DND-41 (cell line): ENCODE data around the gene GPR107.

Experiments used
- ATAC-seq: fragments of 200-7000 bp; cut with Tn5 transposase; 3 replicates; pipeline ENCODE4 v1.9.1; 2021; ENCODE audit warnings: low read depth; ENCODE audit not compliant: insufficient read depth
- DNase-seq: peaks from one replicate; pipeline ENCODE4 v3.0.0-alpha.2; 2020
- H2AFZ ChIP-seq: 2 replicates; pipeline ENCODE4 v1.6.0; 2012; ENCODE audit warnings: low read depth, low read length
- H3K27ac ChIP-seq: 2 replicates; pipeline ENCODE4 v1.5.1; 2012; ENCODE audit warnings: low read length, inconsistent platforms
- H3K27me3 ChIP-seq: fragments of 200-600 bp; sonication (generic); 2 replicates; pipeline ENCODE4 v1.6.0; 2012; ENCODE audit warnings: low read length, mild to moderate bottlenecking, inconsistent platforms; ENCODE audit not compliant: insufficient read depth, poor library complexity
- H3K36me3 ChIP-seq: 2 replicates; pipeline ENCODE4 v1.5.1; 2012; ENCODE audit warnings: low read length, inconsistent platforms; ENCODE audit not compliant: insufficient read depth
- H3K4me1 ChIP-seq: 2 replicates; pipeline ENCODE4 v1.5.1; 2012; ENCODE audit warnings: mild to moderate bottlenecking, low read length; ENCODE audit not compliant: insufficient read depth
- H3K4me2 ChIP-seq: 2 replicates; pipeline ENCODE4 v1.6.0; 2012; ENCODE audit warnings: mild to moderate bottlenecking, moderate library complexity, low read length, inconsistent platforms; ENCODE audit not compliant: insufficient read depth
- H3K4me3 ChIP-seq, 2 experiments: fragments of 200-600 bp in 1 of 2; shearing (Covaris generic) in 1 of 2; 2 replicates each; pipeline ENCODE4 v1.5.1; 2012 to 2016; ENCODE audit warnings: inconsistent platforms in 2 of 2, low read length in 2 of 2, mild to moderate bottlenecking in 2 of 2, low read depth in 1 of 2, moderate library complexity in 1 of 2
- H3K79me2 ChIP-seq: 2 replicates; pipeline ENCODE4 v1.6.0; 2012; ENCODE audit warnings: low read length, inconsistent platforms; ENCODE audit not compliant: insufficient read depth
- H3K9ac ChIP-seq: 2 replicates; pipeline ENCODE4 v1.6.0; 2012; ENCODE audit warnings: low read depth, mild to moderate bottlenecking, inconsistent platforms, low read length, moderate library complexity
- H3K9me3 ChIP-seq: 2 replicates; pipeline ENCODE4 v1.5.1; 2012; ENCODE audit warnings: low read length, moderate library complexity, mild to moderate bottlenecking, inconsistent platforms; ENCODE audit not compliant: insufficient read depth, severe bottlenecking
- H4K20me1 ChIP-seq: 2 replicates; pipeline ENCODE4 v1.6.0; 2012; ENCODE audit warnings: low read length; ENCODE audit not compliant: insufficient read depth
- CTCF ChIP-seq: IDR thresholded peaks from 2 replicates; pipeline ENCODE4 v1.5.1; 2012; ENCODE audit warnings: borderline replicate concordance, low read length, moderate library complexity, mild to moderate bottlenecking; ENCODE audit not compliant: poor library complexity, severe bottlenecking; ENCODE audit errors: extremely low read depth
- EZH2 ChIP-seq: IDR thresholded peaks from 3 replicates; pipeline ENCODE4 v1.6.1; 2012; ENCODE audit warnings: borderline replicate concordance, low read depth, mild to moderate bottlenecking, moderate library complexity, low read length, inconsistent platforms; ENCODE audit not compliant: severe bottlenecking

The GPR107 gene

GRCh38 chr9:130129432-130130061, 75.8 kb downstream of the GPR107 start:
- Histone ChIP-seq H3K36me3 (peaks cover 39% of the 10 kb centered on the region), H3K4me1 (peaks cover 40% of the 10 kb centered on the region), H3K79me2 (no peaks in the 10 kb centered on the region), H3K9ac (peak overlapping the region; percentile 45), H4K20me1 (no peaks in the 10 kb centered on the region), H3K4me3 (no peak overlapping the region; a peak in 1 of 4 replicates), H3K27me3 (no peaks in the 10 kb centered on the region), H2AFZ (no peak overlapping the region), H3K27ac (peak overlapping the region; percentile 89), H3K9me3 (no peaks in the 10 kb centered on the region), H3K4me2 (peak overlapping the region; percentile 52)
- ATAC-seq (no peak), DNase-seq (no peak)
- TF ChIP-seq EZH2 (no peak), CTCF (no peak)

GRCh38 chr9:130132746-130133145, 79.0 kb downstream of the GPR107 start:
- DNase-seq (no peak), ATAC-seq (no peak)
- H3K9ac ChIP-seq = no peak overlapping the region

GRCh38 chr9:130137081-130137640, 83.5 kb downstream of the GPR107 start:
- DNase-seq = no peak
- no peak overlapping the region for H3K9ac ChIP-seq
- no peak overlapping the region for H3K4me3 ChIP-seq
- H3K27ac ChIP-seq = no peak overlapping the region
- ATAC-seq = no peak
- H3K9me3 ChIP-seq = no peaks in the 10 kb centered on the region
- no peak overlapping the region for H3K4me2 ChIP-seq
- H3K27me3 ChIP-seq = no peaks in the 10 kb centered on the region
- no peaks in the 10 kb centered on the region for H4K20me1 ChIP-seq
- H2AFZ ChIP-seq = no peak overlapping the region
- peaks cover 20% of the 10 kb centered on the region for H3K36me3 ChIP-seq
- H3K79me2 ChIP-seq = no peaks in the 10 kb centered on the region
- TF ChIP-seq EZH2 = no peak
- no peaks in the 10 kb centered on the region for H3K4me1 ChIP-seq

More at GRCh38 chr9:130132746-130133145, 79.0 kb downstream of the GPR107 start:
- Histone ChIP-seq H3K27me3 (no peaks in the 10 kb centered on the region), H4K20me1 (no peaks in the 10 kb centered on the region), H2AFZ (no peak overlapping the region), H3K9me3 (no peaks in the 10 kb centered on the region), H3K36me3 (peaks cover 42% of the 10 kb centered on the region), H3K4me1 (peaks cover 25% of the 10 kb centered on the region), H3K27ac (no peak overlapping the region), H3K4me3 (no peak overlapping the region), H3K79me2 (no peaks in the 10 kb centered on the region), H3K4me2 (no peak overlapping the region)
- TF ChIP-seq EZH2 = no peak
- TF ChIP-seq CTCF = no peak

GRCh38 chr9:130137641-130138081, 84.0 kb downstream of the GPR107 start:
- Histone ChIP-seq H2AFZ (no peak overlapping the region), H3K9ac (no peak overlapping the region), H3K4me1 (no peaks in the 10 kb centered on the region), H3K27me3 (no peaks in the 10 kb centered on the region), H3K36me3 (peaks cover 20% of the 10 kb centered on the region), H3K9me3 (no peaks in the 10 kb centered on the region), H3K4me3 (no peak overlapping the region), H3K27ac (no peak overlapping the region), H3K79me2 (no peaks in the 10 kb centered on the region), H3K4me2 (no peak overlapping the region), H4K20me1 (no peaks in the 10 kb centered on the region)
- ATAC-seq (no peak), DNase-seq (no peak)
- TF ChIP-seq EZH2 (no peak), CTCF (no peak)
